OCI-LY3 (cell line): ENCODE results near the gene IPO11.

Experiments
- H2AFZ ChIP-seq: fragments of 200-600, 300-600 bp; shearing (Covaris generic); 2 replicates; pipeline ENCODE4 v1.6.0; 2014; ENCODE audit warnings: antibody characterized with exemption, low read depth, low read length
- H3K27ac ChIP-seq: fragments of 200-600, 300-600 bp; sonication (generic); 2 replicates; pipeline ENCODE4 v1.5.1; 2014; ENCODE audit warnings: mild to moderate bottlenecking, low read length, moderate library complexity, mixed read lengths
- H3K27me3 ChIP-seq: fragments of 200-600, 300-600 bp; sonication (generic); 2 replicates; pipeline ENCODE4 v1.6.1; 2014; ENCODE audit warnings: low read depth, low read length, mixed read lengths
- H3K36me3 ChIP-seq: fragments of 200-600, 300-600 bp; sonication (generic); replicated peaks from 2 replicates; pipeline ENCODE3; 2014; ENCODE audit warnings: low read depth, low read length, mixed read lengths
- H3K4me1 ChIP-seq: fragments of 300-600, 200-600 bp; sonication (generic); 2 replicates; pipeline ENCODE4 v1.6.1; 2014; ENCODE audit warnings: low read length, mixed read lengths
- H3K4me2 ChIP-seq: fragments of 200-600, 300-600 bp; sonication (generic); 2 replicates; pipeline ENCODE4 v1.6.1; 2014; ENCODE audit warnings: low read length, mixed read lengths
- H3K4me3 ChIP-seq: fragments of 300-600, 200-600 bp; sonication (generic); 2 replicates; pipeline ENCODE4 v1.5.1; 2014; ENCODE audit warnings: antibody characterized with exemption, mild to moderate bottlenecking, low read length, moderate library complexity
- H3K79me2 ChIP-seq: fragments of 300-600, 200-600 bp; shearing (Covaris generic); 2 replicates; pipeline ENCODE4 v1.6.1; 2014; ENCODE audit warnings: mild to moderate bottlenecking, low read length, mixed read lengths
- H3K9ac ChIP-seq: fragments of 300-600, 200-600 bp; shearing (Covaris generic); 2 replicates; pipeline ENCODE4 v1.6.0; 2014; ENCODE audit warnings: mild to moderate bottlenecking, low read length, moderate library complexity
- H3K9me3 ChIP-seq: fragments of 200-600, 300-600 bp; shearing (Covaris generic); 2 replicates; pipeline ENCODE4 v1.6.1; 2014; ENCODE audit warnings: low read length, mixed read lengths; ENCODE audit not compliant: insufficient read depth
- H4K20me1 ChIP-seq: fragments of 200-600, 300-600 bp; sonication (generic); 2 replicates; pipeline ENCODE4 v1.6.1; 2016; ENCODE audit warnings: low read length, mixed read lengths; ENCODE audit not compliant: insufficient read depth
- EZH2phosphoT487 ChIP-seq: fragments of 200-600 bp; shearing (Covaris generic); IDR thresholded peaks from 2 replicates; pipeline ENCODE4 v1.6.1; 2018; ENCODE audit warnings: antibody characterized with exemption, mixed run types, low read depth
- TF ChIP-seq, protein P1 (sequence below): fragments of 200-600, 300-600 bp; sonication (generic); IDR thresholded peaks from 2 replicates; pipeline ENCODE4 v1.5.1; 2014; ENCODE audit warnings: antibody characterized with exemption, low read length, low read depth

Gene IPO11

GRCh38 chr5:62448528-62448927 lies 36.0 kb downstream of the IPO11 start:
- no peak overlapping the region for H3K4me3 ChIP-seq
- H4K20me1 ChIP-seq = no peaks in the 10 kb centered on the region
- no peak for TF ChIP-seq EZH2phosphoT487
- TF ChIP-seq, protein P1, sequence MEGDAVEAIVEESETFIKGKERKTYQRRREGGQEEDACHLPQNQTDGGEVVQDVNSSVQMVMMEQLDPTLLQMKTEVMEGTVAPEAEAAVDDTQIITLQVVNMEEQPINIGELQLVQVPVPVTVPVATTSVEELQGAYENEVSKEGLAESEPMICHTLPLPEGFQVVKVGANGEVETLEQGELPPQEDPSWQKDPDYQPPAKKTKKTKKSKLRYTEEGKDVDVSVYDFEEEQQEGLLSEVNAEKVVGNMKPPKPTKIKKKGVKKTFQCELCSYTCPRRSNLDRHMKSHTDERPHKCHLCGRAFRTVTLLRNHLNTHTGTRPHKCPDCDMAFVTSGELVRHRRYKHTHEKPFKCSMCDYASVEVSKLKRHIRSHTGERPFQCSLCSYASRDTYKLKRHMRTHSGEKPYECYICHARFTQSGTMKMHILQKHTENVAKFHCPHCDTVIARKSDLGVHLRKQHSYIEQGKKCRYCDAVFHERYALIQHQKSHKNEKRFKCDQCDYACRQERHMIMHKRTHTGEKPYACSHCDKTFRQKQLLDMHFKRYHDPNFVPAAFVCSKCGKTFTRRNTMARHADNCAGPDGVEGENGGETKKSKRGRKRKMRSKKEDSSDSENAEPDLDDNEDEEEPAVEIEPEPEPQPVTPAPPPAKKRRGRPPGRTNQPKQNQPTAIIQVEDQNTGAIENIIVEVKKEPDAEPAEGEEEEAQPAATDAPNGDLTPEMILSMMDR = no peak
- H3K27me3 ChIP-seq = no peaks in the 10 kb centered on the region
- no peak overlapping the region for H3K4me2 ChIP-seq
- no peak overlapping the region for H3K9ac ChIP-seq
- H2AFZ ChIP-seq = no peak overlapping the region
- no peak overlapping the region for H3K27ac ChIP-seq
- no peaks in the 10 kb centered on the region for H3K36me3 ChIP-seq
- H3K4me1 ChIP-seq = no peaks in the 10 kb centered on the region
- no peaks in the 10 kb centered on the region for H3K79me2 ChIP-seq
- no peaks in the 10 kb centered on the region for H3K9me3 ChIP-seq

- H3K9ac ChIP-seq = no peak overlapping the region
- H3K4me3 ChIP-seq = no peak overlapping the region
- no peaks in the 10 kb centered on the region for H4K20me1 ChIP-seq
- no peaks in the 10 kb centered on the region for H3K36me3 ChIP-seq
- H2AFZ ChIP-seq = no peak overlapping the region
- no peaks in the 10 kb centered on the region for H3K4me1 ChIP-seq
- H3K9me3 ChIP-seq = no peaks in the 10 kb centered on the region
- H3K4me2 ChIP-seq = no peak overlapping the region
- no peaks in the 10 kb centered on the region for H3K27me3 ChIP-seq
- H3K79me2 ChIP-seq = no peaks in the 10 kb centered on the region
- no peak overlapping the region for H3K27ac ChIP-seq
- TF ChIP-seq, protein P1 = no peak
- no peak for TF ChIP-seq EZH2phosphoT487
These were observed 37.7 kb downstream of the IPO11 start for GRCh38 chr5:62450259-62450658.

DNA sequence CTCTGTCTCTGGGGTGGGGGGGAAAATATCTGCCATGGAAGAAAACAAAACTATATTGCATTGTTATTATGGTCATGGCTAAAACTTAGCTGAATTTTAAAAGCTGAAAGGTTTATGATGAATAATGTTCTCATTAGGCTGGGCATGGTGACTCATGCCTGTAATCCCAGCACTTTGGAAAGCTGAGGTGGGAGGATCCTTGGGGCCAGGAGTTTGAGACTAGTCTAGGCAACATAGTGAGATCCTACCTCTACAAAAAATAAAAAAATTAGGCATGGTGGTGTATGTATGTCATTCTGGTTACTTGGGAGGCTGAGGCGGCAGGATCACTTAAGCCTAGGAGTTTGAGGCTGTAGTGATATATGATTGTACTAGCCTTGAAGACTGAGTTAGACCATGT lies 44.5 kb downstream of the IPO11 start:
- H4K20me1 ChIP-seq = no peaks in the 10 kb centered on the region
- H3K27me3 ChIP-seq = no peaks in the 10 kb centered on the region
- peaks cover 12% of the 10 kb centered on the region for H3K79me2 ChIP-seq
- H2AFZ ChIP-seq = no peak overlapping the region
- no peak overlapping the region for H3K4me3 ChIP-seq
- peaks cover 8% of the 10 kb centered on the region for H3K4me1 ChIP-seq
- no peak overlapping the region for H3K4me2 ChIP-seq
- H3K9me3 ChIP-seq = no peaks in the 10 kb centered on the region
- no peak overlapping the region for H3K27ac ChIP-seq
- H3K9ac ChIP-seq = no peak overlapping the region
- no peak for TF ChIP-seq EZH2phosphoT487
- TF ChIP-seq, protein P1 = no peak
- H3K36me3 ChIP-seq = no peaks in the 10 kb centered on the region

- Histone ChIP-seq H3K9me3 (no peaks in the 10 kb centered on the region), H3K4me2 (peak overlapping the region; percentile 67), H3K4me1 (peaks cover 8% of the 10 kb centered on the region), H2AFZ (no peak overlapping the region), H3K36me3 (no peaks in the 10 kb centered on the region), H3K4me3 (peak overlapping the region; percentile 25; the same call in 1 of the 2 replicates), H3K27me3 (no peaks in the 10 kb centered on the region), H3K27ac (no peak overlapping the region), H3K79me2 (peaks cover 14% of the 10 kb centered on the region), H4K20me1 (no peaks in the 10 kb centered on the region), H3K9ac (no peak overlapping the region)
- TF ChIP-seq, protein P1 = peak; percentile 74
- no peak for TF ChIP-seq EZH2phosphoT487
These were observed 48.0 kb downstream of the IPO11 start for GRCh38 chr5:62460578-62460983.
